HEK293 (cell line): ENCODE data around the gene DLG2.

Source experiments
- CTCF ChIA-PET: fragments of 350-600 bp; formaldehyde crosslinking; extraction: SDS; loops from one replicate; lab custom pipeline; 2021; ENCODE audit warnings: antibody characterized with exemption; lab: Yijun Ruan, JAX
- POLR2A ChIA-PET: fragments of 300-600 bp; formaldehyde crosslinking; extraction: SDS; loops from one replicate; lab custom pipeline; 2020; ENCODE audit warnings: antibody characterized with exemption, inconsistent platforms; lab: Yijun Ruan, JAX
- H3K27ac ChIP-seq: fragments of 200-500 bp; sonication (Bioruptor generic); 2 replicates; pipeline ENCODE4 v1.5.1; 2014; ENCODE audit warnings: low read depth, low read length, control low read depth, inconsistent platforms; ENCODE audit errors: extremely low read depth
- H3K36me3 ChIP-seq, 2 experiments: fragments of 200-500 bp in 1 of 2; sonication (Bioruptor generic) in 1 of 2; 1 replicate in 1 of 2; 2 replicates in 1 of 2; pipeline ENCODE4 v1.5.1; 2014 to 2017; ENCODE audit warnings: inconsistent platforms in 2 of 2, low read length in 2 of 2; ENCODE audit not compliant: control insufficient read depth in 2 of 2, insufficient read depth in 1 of 2
- H3K4me1 ChIP-seq: fragments of 200-500 bp; sonication (Bioruptor generic); 2 replicates; pipeline ENCODE4 v1.5.1; 2014; ENCODE audit warnings: mild to moderate bottlenecking, low read length, inconsistent platforms; ENCODE audit not compliant: control insufficient read depth, insufficient read depth
- H3K4me3 ChIP-seq: 2 replicates; pipeline ENCODE4 v1.5.1; 2011; ENCODE audit warnings: low read depth, mild to moderate bottlenecking, control low read depth, low read length, moderate library complexity
- H3K9me3 ChIP-seq: fragments of 200-500 bp; sonication (Bioruptor generic); 2 replicates; pipeline ENCODE4 v1.5.1; 2014; ENCODE audit warnings: low read depth, low read length, inconsistent platforms; ENCODE audit not compliant: control insufficient read depth, insufficient read depth
- KLF7 ChIP-seq: fragments of 450-650 bp; formaldehyde crosslinking; IDR thresholded peaks from 2 replicates; pipeline ENCODE4 v1.5.1; 2016; ENCODE audit warnings: missing biosample characterization, missing genetic modification characterization, borderline replicate concordance
- PRDM4 ChIP-seq: fragments of 450-650 bp; formaldehyde crosslinking; IDR thresholded peaks from 2 replicates; pipeline ENCODE4 v1.5.1; 2017; ENCODE audit warnings: missing biosample characterization, missing genetic modification characterization
- RBAK ChIP-seq: fragments of 450-650 bp; formaldehyde crosslinking; IDR thresholded peaks from 2 replicates; pipeline ENCODE4 v1.5.1; 2016; ENCODE audit warnings: missing biosample characterization, missing genetic modification characterization
- SALL2 ChIP-seq: fragments of 450-650 bp; formaldehyde crosslinking; IDR thresholded peaks from 2 replicates; pipeline ENCODE4 v1.5.0; 2017; ENCODE audit warnings: missing biosample characterization, mild to moderate bottlenecking, missing genetic modification characterization, borderline replicate concordance
- SCRT1 ChIP-seq: fragments of 450-650 bp; formaldehyde crosslinking; IDR thresholded peaks from 2 replicates; pipeline ENCODE4 v1.5.1; 2016; ENCODE audit warnings: missing biosample characterization, missing genetic modification characterization, borderline replicate concordance
- TCF7L2 ChIP-seq: IDR thresholded peaks from 2 replicates; pipeline ENCODE4 v1.6.1; 2011; ENCODE audit warnings: low read depth, mild to moderate bottlenecking, inconsistent platforms, low read length, moderate library complexity, borderline replicate concordance
- TSHZ1 ChIP-seq: fragments of 450-650 bp; formaldehyde crosslinking; IDR thresholded peaks from 2 replicates; pipeline ENCODE4 v1.5.1; 2016; ENCODE audit warnings: missing biosample characterization, missing genetic modification characterization, borderline replicate concordance
- ZBTB44 ChIP-seq: fragments of 450-650 bp; IDR thresholded peaks from 2 replicates; pipeline ENCODE4 v1.5.1; 2018; ENCODE audit warnings: missing biosample characterization, mild to moderate bottlenecking, missing genetic modification characterization
- ZBTB48 ChIP-seq: fragments of 450-650 bp; formaldehyde crosslinking; IDR thresholded peaks from 2 replicates; pipeline ENCODE4 v1.5.1; 2016; ENCODE audit warnings: missing biosample characterization, missing genetic modification characterization
- ZBTB49 ChIP-seq: fragments of 450-650 bp; formaldehyde crosslinking; IDR thresholded peaks from 2 replicates; pipeline ENCODE4 v1.5.1; 2016; ENCODE audit warnings: missing biosample characterization, missing genetic modification characterization, low read depth
- ZNF174 ChIP-seq: fragments of 450-650 bp; formaldehyde crosslinking; IDR thresholded peaks from 2 replicates; pipeline ENCODE4 v1.5.0; 2017; ENCODE audit warnings: missing biosample characterization, mild to moderate bottlenecking, missing genetic modification characterization
- ZNF239 ChIP-seq: fragments of 450-650 bp; formaldehyde crosslinking; IDR thresholded peaks from 2 replicates; pipeline ENCODE4 v1.5.1; 2016; ENCODE audit warnings: missing biosample characterization, missing genetic modification characterization
- ZNF280C ChIP-seq: fragments of 450-650 bp; formaldehyde crosslinking; IDR thresholded peaks from 2 replicates; pipeline ENCODE4 v1.5.1; 2016; ENCODE audit warnings: missing biosample characterization, missing genetic modification characterization
- ZNF335 ChIP-seq: fragments of 450-650 bp; formaldehyde crosslinking; conservative IDR thresholded peaks from 2 replicates; pipeline ENCODE4 v1.5.1; 2016; ENCODE audit warnings: missing biosample characterization, missing genetic modification characterization
- ZNF366 ChIP-seq: fragments of 450-650 bp; formaldehyde crosslinking; conservative IDR thresholded peaks from 2 replicates; pipeline ENCODE4 v1.5.1; 2016; ENCODE audit warnings: missing biosample characterization, missing genetic modification characterization
- ZNF404 ChIP-seq: fragments of 450-650 bp; formaldehyde crosslinking; IDR thresholded peaks from 2 replicates; pipeline ENCODE4 v1.5.1; 2017; ENCODE audit warnings: missing biosample characterization, missing genetic modification characterization
- ZNF549 ChIP-seq: fragments of 450-650 bp; IDR thresholded peaks from 2 replicates; pipeline ENCODE4 v1.5.1; 2018; ENCODE audit warnings: missing biosample characterization, missing genetic modification characterization, mild to moderate bottlenecking, inconsistent platforms, moderate library complexity
- ZNF558 ChIP-seq: fragments of 450-650 bp; formaldehyde crosslinking; IDR thresholded peaks from 2 replicates; pipeline ENCODE4 v1.5.1; 2016; ENCODE audit warnings: missing biosample characterization, missing genetic modification characterization
- ZNF645 ChIP-seq: fragments of 450-650 bp; formaldehyde crosslinking; IDR thresholded peaks from 2 replicates; pipeline ENCODE4; 2016; ENCODE audit warnings: missing biosample characterization, missing genetic modification characterization
- ZNF704 ChIP-seq: fragments of 450-650 bp; formaldehyde crosslinking; IDR thresholded peaks from 2 replicates; pipeline ENCODE4 v1.5.1; 2016; ENCODE audit warnings: missing biosample characterization, missing genetic modification characterization
- ZNF792 ChIP-seq: fragments of 450-650 bp; formaldehyde crosslinking; IDR thresholded peaks from 2 replicates; pipeline ENCODE4 v1.5.1; 2016; ENCODE audit warnings: missing biosample characterization, missing genetic modification characterization
- ZSCAN16 ChIP-seq: fragments of 450-650 bp; formaldehyde crosslinking; IDR thresholded peaks from 2 replicates; pipeline ENCODE4 v1.5.1; 2016; ENCODE audit warnings: missing biosample characterization, missing genetic modification characterization

DLG2 gene

GRCh38 chr11:84870486-84870885 lies 756.7 kb downstream of the DLG2 start:
- no peak overlapping the region for H3K4me3 ChIP-seq
- H3K4me1 ChIP-seq, result no peaks in the 10 kb centered on the region
- ChIA-PET CTCF (no interaction called here), POLR2A (no interaction called here)
- TF ChIP-seq KLF7 (tag by site-specific recombination) (no peak), SCRT1 (no peak), ZNF549 (tag by site-specific recombination) (no peak), SALL2 (tag by site-specific recombination) (no peak), ZNF704 (tag by site-specific recombination) (no peak), ZNF174 (tag by site-specific recombination) (no peak), PRDM4 (tag by site-specific recombination) (no peak), ZNF280C (tag by site-specific recombination) (no peak), ZNF792 (no peak), ZBTB48 (tag by site-specific recombination) (no peak), ZNF404 (no peak), ZNF558 (no peak), ZBTB44 (tag by site-specific recombination) (no peak), ZNF645 (tag by site-specific recombination) (no peak), ZSCAN16 (tag by site-specific recombination) (no peak)
- no peak overlapping the region for H3K27ac ChIP-seq
- H3K9me3 ChIP-seq, result no peaks in the 10 kb centered on the region
- H3K36me3 ChIP-seq, result no peaks in the 10 kb centered on the region

- Histone ChIP-seq H3K27ac (no peak overlapping the region), H3K9me3 (no peaks in the 10 kb centered on the region), H3K36me3 (no peaks in the 10 kb centered on the region), H3K4me1 (no peaks in the 10 kb centered on the region), H3K4me3 (no peak overlapping the region)
- ChIA-PET CTCF (no interaction called here), POLR2A (no interaction called here)
- no peak for TF ChIP-seq ZNF366 (tag by site-specific recombination)
- TF ChIP-seq ZNF239 (tag by site-specific recombination), result no peak
- no peak for TF ChIP-seq TCF7L2
- TF ChIP-seq TSHZ1, result no peak
- TF ChIP-seq RBAK, result no peak
- TF ChIP-seq ZBTB49 (tag by site-specific recombination), result no peak
- no peak for TF ChIP-seq ZNF335 (tag by site-specific recombination)
These were observed 760.2 kb downstream of the DLG2 start for GRCh38 chr11:84866922-84867321.
